Tibial nerve (tissue), 4 donors: Measurements from ENCODE around the gene ABCA10.

Experiments
- CTCF ChIP-seq, 5 experiments: fragments of 200-600 bp in 3 of 5; fragments of 450-650 bp in 2 of 5; sonication (generic) in 3 of 5; IDR thresholded peaks; one replicate each; pipeline ENCODE4 v1.5.1; 2016 to 2019; ENCODE audit warnings: antibody characterized with exemption in 5 of 5, mild to moderate bottlenecking in 3 of 5, moderate library complexity in 2 of 5
- EP300 ChIP-seq, 2 donors: sonication (generic); formaldehyde crosslinking; IDR thresholded peaks; one replicate each; pipeline ENCODE4 v1.6.1; 2017; ENCODE audit warnings: antibody characterized with exemption in 2 of 2, mild to moderate bottlenecking in 1 of 2

GRCh38 chr17:69187294-69187693, 41.3 kb downstream of the ABCA10 start:
- TF ChIP-seq CTCF (IDR thresholded peaks at IDR 0.05) (no peak), EP300 (IDR thresholded peaks at IDR 0.05) (no peak)
